Esophagus squamous epithelium (tissue), 4 donors: ENCODE data around the gene CTIF.

Experiments
- POLR2A ChIP-seq, 4 donors: fragments of 450-650 bp; IDR thresholded peaks; one replicate each; pipeline ENCODE4 v1.6.1; 2017; ENCODE audit warnings: antibody characterized with exemption in 4 of 4, mild to moderate bottlenecking in 4 of 4, moderate library complexity in 3 of 4
- TF ChIP-seq, protein P1 (sequence below), 6 experiments: fragments of 450-650 bp in 4 of 6; fragments of 200-600 bp in 2 of 6; sonication (generic) in 2 of 6; IDR thresholded peaks; one replicate each; pipeline ENCODE4 v1.5.1; 2016 to 2019; ENCODE audit warnings: antibody characterized with exemption in 6 of 6, mild to moderate bottlenecking in 4 of 6, moderate library complexity in 4 of 6

DNA sequence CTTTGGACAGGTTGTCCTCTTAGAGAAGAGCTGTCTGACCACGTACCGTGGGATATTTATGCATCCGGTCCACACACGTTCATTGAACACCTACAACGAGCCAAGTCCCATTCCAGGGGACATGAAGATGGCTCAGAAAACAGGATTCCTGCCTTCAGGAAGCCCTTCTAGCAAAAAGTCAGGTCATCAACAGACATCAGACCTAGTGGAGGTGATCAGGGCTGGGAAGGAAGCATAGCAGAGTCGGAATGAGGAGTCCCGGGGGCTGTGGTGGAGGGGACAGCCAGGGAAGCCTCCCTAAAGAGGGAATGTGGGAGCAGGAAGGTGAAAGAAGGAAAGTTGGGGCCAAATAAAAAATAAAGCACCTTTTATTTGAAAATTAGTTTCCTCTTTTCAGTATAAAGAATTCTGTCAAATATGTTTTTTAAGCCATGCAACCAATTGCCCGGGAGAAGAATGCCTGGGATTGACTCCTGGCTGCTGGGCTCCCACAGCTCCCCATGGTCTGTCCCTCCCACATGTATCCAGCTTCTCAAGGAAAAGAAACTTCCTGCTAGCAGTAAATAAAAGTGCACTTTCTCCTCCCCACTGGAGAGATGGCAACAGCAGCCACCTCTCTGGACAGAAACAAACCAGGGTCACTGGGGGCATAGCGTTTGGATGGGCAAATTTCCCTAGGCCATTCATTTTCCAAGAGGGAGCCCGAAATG lies 267.1 kb downstream of the CTIF start:
- TF ChIP-seq, protein P1, sequence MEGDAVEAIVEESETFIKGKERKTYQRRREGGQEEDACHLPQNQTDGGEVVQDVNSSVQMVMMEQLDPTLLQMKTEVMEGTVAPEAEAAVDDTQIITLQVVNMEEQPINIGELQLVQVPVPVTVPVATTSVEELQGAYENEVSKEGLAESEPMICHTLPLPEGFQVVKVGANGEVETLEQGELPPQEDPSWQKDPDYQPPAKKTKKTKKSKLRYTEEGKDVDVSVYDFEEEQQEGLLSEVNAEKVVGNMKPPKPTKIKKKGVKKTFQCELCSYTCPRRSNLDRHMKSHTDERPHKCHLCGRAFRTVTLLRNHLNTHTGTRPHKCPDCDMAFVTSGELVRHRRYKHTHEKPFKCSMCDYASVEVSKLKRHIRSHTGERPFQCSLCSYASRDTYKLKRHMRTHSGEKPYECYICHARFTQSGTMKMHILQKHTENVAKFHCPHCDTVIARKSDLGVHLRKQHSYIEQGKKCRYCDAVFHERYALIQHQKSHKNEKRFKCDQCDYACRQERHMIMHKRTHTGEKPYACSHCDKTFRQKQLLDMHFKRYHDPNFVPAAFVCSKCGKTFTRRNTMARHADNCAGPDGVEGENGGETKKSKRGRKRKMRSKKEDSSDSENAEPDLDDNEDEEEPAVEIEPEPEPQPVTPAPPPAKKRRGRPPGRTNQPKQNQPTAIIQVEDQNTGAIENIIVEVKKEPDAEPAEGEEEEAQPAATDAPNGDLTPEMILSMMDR (IDR thresholded peaks at IDR 0.05), result no peak
- TF ChIP-seq POLR2A (IDR thresholded peaks at IDR 0.05), result no peak
